DOHH2 (cell line): ENCODE data around the gene SLC18B1.

ENCODE experiments used
- CTCF ChIP-seq: fragments of 200-600 bp; sonication (generic); IDR thresholded peaks from one replicate; pipeline ENCODE4 v1.5.1; 2014; ENCODE audit warnings: antibody characterized with exemption, mild to moderate bottlenecking, low read depth, low read length; ENCODE audit not compliant: poor library complexity, severe bottlenecking
- EZH2phosphoT487 ChIP-seq: fragments of 200-600 bp; sonication (generic); IDR thresholded peaks from 2 replicates; pipeline ENCODE4 v1.6.1; 2017; ENCODE audit warnings: borderline replicate concordance, mild to moderate bottlenecking, antibody characterized with exemption, low read length, moderate library complexity, mixed read lengths

- TF ChIP-seq CTCF (peak; percentile 99), EZH2phosphoT487 (no peak)
Measured at GRCh38 chr6:132768051-132768517, 30.4 kb downstream of the SLC18B1 start.
